Stimulated activated CD8-positive, alpha-beta memory T cell treated with anti-CD3 and anti-CD28 coated beads, Interleukin-15, amount 100 ng/mL, for 48 hours (primary cell): ENCODE results near the gene CELF5.

Experiments
- DNase-seq, 2 donors: peaks; one replicate each; pipeline ENCODE4 v3.0.0-alpha.2; 2020; ENCODE audit warnings: low read depth in 2 of 2

Gene CELF5

DNA sequence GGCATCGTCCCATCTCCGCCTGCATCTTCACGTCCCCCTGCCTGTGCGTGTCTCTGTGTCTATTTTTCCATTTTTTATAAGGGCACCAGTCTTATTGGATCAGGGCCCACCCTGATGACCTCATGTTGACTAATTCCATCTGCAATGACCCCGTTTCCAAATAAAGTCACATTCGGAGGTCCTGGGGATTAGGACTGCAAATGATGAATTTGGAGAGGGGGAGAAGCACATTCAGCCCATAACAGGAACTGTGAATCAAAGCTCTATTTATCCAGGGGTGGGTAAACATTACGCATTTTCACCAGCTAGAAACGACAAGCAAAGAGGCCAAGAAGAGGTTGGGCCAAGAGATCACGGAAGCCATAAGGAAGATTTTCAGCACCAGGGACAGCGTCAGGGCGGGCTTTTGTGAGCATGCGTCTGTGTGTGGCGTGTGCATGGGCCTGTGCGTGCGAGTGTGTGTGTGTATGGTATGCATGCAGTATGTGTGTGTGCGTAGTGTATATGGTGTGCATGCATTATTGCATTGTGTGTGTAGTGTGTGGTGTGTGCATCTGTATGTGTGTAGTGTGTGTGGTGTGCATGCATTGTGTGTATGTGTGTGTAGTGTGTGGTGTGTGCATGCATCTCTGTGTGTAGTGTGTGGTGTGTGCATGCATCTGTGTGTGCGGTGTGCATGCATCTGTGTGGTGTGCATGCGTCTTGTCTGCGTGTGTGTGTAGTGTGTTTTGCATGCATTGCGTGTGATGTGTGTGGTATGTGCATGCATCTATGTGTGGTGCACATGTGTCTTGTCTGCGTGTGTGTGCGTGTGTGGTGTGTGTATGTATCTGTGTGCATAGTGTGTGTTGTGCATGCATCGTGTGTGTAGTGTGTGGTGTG is 19.6 kb downstream of the CELF5 start:
- peak in 1 of 2 donors; percentile 8 for DNase-seq

DNA sequence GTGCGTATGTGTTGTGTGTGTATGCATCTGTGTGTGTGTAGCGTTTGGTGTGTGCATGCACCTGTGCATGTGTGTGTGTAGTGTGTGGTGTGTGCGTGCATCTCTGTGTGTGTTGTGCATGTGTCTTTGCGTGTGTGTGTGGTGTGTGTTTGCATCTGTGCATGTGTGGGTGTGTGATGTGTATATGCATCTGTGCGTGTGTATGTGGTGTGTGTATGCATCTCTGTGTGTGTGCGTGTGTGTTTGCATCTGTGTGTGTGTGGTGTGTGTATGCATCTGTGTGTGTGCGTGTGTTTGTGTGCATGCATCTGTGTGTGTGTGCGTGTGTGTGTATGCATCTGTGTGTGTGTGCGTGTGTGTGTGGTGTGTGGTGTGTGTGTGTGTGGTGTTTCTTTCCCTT is 20.6 kb downstream of the CELF5 start:
- DNase-seq = no peak

- no peak for DNase-seq
These were observed 24.4 kb downstream of the CELF5 start for GRCh38 chr19:3248728-3249326.

DNA sequence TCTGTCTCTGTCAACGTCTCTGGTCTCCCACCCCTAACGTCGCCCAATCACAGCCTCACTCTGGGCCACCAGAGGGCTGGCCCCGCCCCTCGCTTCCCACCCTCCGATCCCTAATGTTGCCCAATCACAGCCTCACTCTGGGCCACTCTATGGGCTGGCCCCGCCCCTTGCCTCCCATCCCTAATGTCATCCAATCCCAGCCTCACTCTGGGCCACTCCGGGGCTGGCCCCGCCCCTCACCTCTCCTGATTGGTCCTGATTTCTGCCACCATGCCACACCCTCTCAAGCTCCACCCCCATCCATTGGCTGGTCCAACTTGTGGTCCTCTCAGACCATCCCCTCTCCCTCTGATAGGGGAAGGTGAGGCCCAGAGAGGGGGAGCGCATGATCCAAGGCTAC is 24.9 kb downstream of the CELF5 start:
- peak in 1 of 2 donors; percentile 21 for DNase-seq

DNA sequence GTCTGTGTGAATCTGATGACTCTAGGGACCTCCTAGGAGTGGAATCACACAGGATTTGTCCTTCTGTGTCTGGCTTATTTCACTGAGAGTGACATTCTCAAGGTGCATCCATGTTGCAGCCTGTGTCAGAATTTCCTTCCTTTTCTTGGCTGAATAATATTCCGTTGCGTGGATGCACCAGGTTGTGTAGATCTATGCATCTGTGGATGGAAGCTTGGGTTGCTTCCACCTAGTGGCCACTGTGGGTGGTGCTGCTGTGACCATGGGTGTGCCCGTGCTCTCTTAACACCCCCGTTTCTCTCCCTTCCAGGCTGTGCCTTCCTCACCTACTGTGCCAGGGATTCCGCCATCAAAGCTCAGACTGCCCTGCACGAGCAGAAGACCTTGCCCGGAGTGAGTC is 26.2 kb downstream of the CELF5 start:
- no peak for DNase-seq

DNA sequence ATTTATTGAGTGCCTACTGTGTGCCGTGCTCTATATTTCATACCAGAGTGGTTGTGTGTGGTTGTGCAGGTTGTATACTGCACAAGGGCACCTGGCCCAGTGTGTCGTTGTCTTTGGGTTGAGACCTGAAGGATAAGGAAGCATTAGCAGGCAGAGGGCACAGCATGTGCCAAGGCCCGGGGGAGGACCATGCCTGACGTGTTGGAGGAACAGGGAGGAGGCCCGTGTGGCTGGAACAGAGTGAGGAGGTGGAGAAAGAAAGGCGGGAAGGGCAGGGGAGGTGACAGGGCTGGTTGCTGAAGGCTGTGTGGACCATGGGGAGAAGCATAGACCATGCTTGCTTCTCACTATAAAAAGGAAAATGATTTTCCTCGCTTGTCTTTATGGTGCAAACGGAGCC is 26.8 kb downstream of the CELF5 start:
- no peak for DNase-seq

GRCh38 chr19:3252650-3253049 is 28.2 kb downstream of the CELF5 start:
- no peak for DNase-seq

DNA sequence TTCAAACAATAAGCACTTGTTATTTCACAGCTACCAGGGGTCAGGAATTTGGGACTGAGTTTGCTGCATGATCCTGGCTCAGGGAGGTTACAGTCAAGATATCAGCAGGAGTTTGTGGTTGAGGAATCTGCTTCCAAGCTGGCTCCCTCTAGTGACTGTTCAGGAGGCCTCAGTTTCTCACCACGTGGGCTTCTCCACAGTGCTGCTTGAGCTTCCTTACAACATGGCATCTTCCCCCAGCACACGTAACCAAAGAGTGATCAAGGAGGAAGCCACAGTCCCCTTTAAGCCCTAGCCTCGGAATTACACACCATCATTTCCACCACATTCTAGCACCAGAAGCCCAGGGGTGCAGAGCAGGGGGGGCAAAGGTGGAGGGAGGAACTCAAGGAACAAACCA is 28.8 kb downstream of the CELF5 start:
- no peak for DNase-seq

DNA sequence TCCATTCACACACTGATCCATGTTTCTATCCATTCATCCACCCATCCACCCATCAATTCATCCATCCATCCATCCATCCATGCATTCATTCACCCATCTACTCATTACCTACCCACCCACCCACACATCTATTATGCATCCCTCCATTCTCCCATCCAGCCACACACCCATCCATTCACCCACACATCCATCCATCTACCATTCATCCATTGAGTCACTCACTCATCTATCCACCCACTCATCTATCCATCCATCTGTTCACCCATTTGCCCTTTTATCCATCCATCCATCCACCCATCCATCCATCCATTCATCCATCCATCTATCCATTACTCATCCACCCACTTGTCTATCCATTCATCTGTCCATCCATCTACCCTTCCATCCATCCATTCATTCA is 30.1 kb downstream of the CELF5 start:
- DNase-seq = no peak

DNA sequence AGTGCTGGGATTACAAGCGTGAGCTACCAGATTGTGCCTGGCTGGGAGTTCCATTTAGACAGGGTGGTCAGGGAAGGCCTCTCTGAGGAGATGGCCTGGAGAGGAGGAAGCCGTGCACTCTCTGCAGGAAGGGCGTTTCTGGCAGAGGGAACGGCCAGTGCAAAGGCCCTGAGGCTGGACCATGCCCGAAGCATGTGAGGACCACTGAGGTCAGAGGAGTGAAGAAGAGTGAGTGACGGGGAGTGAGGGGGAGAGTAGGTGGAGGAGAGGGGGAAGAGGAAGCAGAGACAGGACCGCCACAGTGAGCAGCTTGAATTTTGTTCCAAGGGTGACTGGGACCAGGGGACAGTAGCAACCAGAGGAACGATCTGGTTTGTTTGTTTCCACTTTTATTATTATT is 32.6 kb downstream of the CELF5 start:
- no peak for DNase-seq

DNA sequence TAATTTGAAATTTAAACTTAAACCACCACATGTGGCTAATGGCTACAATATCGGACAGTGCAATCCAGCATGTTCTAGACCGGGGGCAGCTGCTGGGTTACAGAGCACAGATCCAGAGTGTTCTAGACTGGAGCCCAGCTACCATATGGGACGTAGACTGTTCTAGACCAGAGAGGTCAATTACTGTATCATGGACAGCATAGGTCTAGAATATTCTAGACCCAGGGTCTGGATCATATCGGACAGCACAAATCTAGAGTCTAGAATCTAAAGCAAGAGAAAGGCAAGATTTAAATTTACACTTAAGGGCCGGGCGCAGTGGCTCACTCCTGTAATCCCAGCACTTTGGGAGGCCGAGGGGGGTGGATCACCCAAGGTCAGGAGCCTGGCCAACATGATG is 37.9 kb downstream of the CELF5 start:
- DNase-seq = no peak

- DNase-seq = no peak
These were observed 39.4 kb downstream of the CELF5 start for GRCh38 chr19:3263866-3264265.

DNA sequence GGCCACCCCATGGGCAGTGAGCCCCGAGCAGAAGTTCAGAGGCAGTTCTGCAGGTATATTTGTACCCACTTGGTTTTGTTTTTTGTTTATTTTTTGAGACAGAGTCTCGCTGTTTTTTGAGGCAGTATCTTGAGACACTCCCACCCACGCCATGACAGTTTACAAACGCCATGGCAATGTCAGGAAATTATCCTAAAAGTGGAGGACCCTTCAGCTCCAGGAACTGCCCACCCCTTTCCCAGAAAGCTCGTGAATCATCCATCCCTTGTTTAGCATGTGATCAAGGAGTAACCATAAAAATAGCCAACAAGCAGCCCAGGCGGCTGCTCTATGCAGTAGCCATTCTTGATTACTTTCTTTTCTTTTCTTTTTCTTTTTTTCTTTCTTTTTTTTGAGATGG is 41.0 kb downstream of the CELF5 start:
- DNase-seq = no peak

- no peak for DNase-seq
These were observed 41.7 kb downstream of the CELF5 start for GRCh38 chr19:3266092-3266693.

GRCh38 chr19:3266792-3267514 is 42.5 kb downstream of the CELF5 start:
- no peak for DNase-seq

GRCh38 chr19:3268326-3268725 is 43.9 kb downstream of the CELF5 start:
- no peak for DNase-seq

DNA sequence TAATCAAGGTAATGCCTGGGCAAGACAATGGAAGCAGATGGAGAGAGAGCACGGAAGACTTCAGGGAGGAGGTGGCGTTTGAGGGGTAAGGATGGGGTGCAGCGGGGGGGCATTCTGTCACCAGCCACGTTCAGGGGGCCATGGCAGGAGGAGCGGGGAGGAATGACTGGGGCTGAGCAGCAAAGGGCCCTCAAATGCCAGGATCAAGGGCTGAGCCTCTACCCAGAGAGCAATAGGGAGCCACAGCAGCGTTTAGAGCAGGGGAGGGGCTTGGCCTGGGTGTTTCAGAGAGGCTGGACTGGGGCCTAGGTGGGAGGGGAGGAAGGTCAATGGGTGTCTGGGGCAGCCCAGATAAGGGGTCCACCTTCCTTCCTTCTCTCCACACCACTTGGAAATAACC is 44.3 kb downstream of the CELF5 start:
- no peak for DNase-seq

DNA sequence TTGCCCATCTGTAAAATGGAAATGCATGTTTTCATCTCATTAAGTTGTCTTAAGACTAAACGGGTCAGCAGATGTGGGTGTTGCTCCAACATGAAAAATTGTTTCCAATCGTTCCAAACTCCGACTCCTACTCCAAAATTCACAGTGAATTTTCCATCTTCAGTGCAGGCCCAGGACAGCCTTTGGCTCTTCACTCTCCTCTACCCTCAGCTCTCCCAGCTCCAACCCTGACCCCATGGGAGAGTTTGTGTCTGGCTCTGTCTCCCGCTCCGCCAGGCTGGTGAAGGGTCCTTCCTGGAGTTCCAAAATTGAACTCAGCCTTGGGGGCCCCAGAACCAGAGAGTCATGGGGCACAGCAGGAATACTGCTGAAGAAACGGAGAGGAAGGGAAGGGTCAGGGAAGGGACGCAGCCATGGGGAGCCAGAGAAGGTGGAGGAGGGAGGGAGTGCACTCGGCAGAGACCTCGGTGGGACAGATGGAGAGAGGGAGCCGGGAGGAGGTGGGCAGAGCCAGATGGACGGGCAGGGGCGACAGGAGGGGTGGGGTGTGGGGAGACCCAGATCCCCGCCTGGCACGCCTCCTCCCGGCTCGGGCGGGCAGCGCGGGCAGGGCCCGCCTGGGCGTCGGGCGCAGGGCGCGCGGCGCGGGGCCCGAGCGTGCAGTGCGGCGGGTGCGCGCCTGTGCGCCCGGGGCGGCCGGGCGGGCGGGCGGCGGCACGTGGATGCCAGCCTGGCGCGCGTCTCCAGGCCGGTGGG is 45.6 kb downstream of the CELF5 start:
- DNase-seq = no peak

- DNase-seq = peak; percentile 24 to 40
These were observed 46.4 kb downstream of the CELF5 start for GRCh38 chr19:3270902-3271301.

DNA sequence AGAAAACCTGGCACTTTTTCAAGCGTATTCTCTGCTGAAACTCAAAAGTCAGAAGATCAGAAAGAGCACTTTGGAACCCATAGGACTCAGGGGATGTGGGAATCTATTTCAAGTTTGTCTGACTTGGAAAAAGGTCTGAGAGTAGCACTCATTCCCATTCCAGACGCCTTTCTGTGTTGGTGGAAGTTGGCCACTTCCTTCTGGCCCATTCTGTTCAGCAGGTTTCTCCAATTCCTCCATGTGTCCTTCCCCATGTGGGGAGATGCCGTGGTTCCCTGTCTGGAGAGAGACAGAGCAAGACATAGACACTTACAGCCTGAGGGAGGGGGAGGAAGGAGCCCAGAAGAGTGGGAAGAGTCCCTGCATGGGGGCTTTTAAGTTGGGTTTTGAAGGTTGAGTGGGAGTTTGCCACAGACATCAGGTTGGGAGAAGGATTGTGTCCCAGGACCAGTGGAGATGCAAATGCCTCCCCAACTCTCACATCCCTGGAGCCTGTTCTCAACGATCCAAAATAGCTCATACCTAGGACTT is 48.0 kb downstream of the CELF5 start:
- DNase-seq = no peak

DNA sequence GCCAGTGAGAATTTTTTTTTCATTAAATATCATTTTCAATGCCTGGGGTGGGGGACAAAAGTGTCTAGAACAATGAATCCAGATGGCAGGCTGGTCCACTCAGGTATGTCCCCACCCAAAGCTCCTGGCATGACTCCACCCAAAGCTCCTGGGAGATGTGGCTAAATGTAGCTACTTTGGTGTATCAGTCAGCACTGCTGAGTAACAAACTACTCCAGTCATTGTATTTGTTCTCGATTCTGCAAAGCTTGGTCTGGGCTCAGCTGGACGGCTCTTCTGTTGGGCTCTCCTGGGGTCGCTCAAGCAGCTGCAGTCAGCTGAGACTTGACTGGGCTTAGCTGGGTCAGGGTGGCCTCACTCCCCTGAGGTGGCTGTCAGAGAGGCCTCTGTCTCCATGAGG is 48.5 kb downstream of the CELF5 start:
- no peak for DNase-seq
